WTC11 (cell line): ENCODE results near the gene C9orf153.

Experiments used
- CTCF ChIP-seq: fragments of 200-600 bp; IDR thresholded peaks from 2 replicates; pipeline ENCODE4 v1.8.0; 2022; ENCODE audit warnings: antibody characterized with exemption
- USF2 ChIP-seq: sonication (generic); formaldehyde crosslinking; IDR thresholded peaks from 2 replicates; pipeline ENCODE4 v1.8.1; 2023; ENCODE audit warnings: mild to moderate bottlenecking, missing genetic modification reagents, moderate library complexity
- ZBTB21 ChIP-seq: sonication (generic); formaldehyde crosslinking; IDR thresholded peaks from 2 replicates; pipeline ENCODE4 v1.8.1; 2023; ENCODE audit warnings: mild to moderate bottlenecking, missing genetic modification reagents, borderline replicate concordance

- TF ChIP-seq ZBTB21 (CRISPR knock-in tag) (no peak), CTCF (no peak), USF2 (CRISPR knock-in tag) (no peak)
Measured at GRCh38 chr9:86304236-86304730, 44.8 kb upstream of the C9orf153 start.
